ENCODE data around the gene IKBKG.
"Not testable (repeated sequence)": the region's sequence is repeated elsewhere in the genome, so short reads cannot be mapped to it uniquely, and the experiment has no call there.

IKBKG gene, protein sequence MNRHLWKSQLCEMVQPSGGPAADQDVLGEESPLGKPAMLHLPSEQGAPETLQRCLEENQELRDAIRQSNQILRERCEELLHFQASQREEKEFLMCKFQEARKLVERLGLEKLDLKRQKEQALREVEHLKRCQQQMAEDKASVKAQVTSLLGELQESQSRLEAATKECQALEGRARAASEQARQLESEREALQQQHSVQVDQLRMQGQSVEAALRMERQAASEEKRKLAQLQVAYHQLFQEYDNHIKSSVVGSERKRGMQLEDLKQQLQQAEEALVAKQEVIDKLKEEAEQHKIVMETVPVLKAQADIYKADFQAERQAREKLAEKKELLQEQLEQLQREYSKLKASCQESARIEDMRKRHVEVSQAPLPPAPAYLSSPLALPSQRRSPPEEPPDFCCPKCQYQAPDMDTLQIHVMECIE

DNA sequence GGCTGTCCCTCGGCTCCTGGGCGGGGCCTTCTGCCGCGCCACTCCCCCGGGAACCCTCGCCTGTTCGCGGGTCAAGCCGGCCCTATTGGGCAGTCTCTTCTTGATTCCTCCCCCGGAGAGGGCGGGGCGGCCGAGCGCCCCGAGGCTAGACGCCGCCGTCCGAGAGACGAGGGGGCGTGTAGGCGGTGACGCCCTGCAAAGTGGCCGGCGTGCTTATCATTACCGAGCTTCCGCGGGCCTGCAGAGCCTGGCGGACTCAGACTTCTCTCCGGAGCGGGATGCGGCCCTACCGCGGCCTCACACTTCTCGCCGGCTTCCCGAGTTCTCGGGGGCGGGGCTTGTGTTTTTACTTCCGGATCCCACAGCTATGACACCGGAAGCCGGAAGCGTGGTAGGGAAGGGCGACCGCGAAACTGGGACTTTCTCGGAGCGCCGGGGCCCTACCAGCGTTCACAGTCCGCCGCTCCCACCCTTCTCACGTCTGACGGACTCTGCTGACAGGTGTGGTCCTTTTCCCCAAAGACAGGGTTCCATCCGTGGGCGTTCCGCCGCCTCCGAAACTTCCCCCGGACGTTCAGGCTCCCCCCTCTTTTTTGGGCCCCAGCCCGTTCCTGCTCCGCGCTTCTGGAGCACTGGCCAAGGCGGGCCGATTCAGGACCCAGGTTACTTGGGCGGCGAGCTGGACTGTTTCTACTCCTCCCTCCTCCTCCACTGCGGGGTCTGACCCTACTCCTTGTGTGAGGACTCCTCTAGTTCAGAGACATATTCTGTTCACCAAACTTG lies at the start of gene IKBKG:
Gene IKBKG (plus strand): TSS at position 376 of the 783 bp plus-strand sequence. CDS start 4,383 bp downstream, outside the sequence.
- peak; percentile 94 for DNase-seq

DNA sequence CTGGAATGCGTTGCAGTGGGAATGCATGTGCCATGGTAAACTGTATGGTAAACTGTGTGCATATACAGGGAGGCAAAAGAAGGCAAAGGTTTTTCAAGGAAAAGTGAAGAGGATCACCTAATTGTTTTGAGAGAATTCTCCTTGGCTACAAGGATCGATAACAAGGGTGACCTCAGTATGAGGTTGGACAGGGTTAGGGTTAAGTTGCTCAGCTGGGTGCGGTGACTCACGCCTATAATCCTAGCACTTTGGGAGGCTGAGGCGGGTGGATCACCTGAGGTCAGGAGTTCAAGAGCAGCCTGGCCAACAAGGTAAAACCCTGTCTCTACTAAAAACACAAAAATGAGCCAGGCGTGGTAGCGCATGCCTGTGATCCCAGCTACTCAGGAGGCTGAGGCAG lies 46.0 kb upstream of the IKBKG start:
- DNase-seq: not testable (repeated sequence)

DNA sequence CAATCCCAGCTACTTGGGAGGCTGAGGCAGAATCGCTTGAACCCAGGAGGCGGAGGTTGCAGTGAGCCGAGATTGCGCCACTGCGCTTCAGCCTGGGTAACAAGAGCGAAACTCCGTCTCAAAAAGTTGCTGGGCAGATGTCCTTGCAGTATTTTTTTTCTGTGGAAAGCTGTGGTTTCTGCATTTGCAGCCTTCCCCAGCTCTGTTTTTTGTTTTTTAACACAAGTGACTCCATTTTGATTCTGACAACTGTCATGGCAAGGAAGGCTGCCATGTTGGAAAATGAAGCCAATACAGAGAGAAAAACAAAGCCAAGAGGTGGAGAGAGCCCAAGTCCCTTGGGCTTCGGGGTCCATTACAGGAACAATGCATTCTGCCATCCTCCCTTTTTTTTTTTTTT lies 45.3 kb upstream of the IKBKG start:
- DNase-seq: no peak

DNA sequence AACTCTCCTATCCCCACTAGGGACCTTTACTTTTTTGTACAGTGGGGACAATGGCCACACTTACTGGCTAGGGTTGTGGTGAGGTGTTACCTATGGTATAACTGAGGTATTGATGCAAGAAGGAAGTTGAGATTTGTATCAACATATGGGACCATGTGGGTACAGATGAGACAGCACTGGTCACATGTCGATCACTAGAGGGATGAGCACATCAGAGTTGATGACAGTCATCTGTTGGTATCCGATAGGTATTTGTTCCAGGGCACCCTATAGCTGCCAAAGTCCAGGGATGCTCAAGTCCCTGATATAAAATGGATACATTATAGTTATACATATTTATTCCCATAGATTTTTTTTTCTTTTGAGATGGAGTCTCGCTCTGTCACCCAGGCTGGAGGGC lies 44.4 kb upstream of the IKBKG start:
- DNase-seq: no peak

DNA sequence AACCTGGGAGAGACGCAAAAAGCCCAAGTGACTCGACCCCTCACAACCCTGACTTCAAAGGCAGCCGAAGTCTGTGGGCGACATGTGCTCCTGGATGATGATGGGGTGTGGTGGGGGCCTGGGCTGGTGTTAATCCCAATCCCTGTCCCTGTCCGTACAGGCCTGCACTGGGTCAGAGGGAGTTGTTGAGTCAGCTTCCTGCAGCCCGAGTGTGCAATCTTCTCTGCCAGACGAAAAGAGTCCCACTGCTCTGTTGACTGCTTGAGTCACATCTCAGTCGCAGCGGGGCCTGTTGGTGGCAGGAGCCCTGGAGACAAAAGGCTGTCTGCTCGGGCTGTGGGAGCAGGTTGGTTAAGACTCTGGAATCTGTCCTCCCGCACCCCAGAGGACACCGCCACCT lies 41.7 kb upstream of the IKBKG start:
- no peak for DNase-seq

DNA sequence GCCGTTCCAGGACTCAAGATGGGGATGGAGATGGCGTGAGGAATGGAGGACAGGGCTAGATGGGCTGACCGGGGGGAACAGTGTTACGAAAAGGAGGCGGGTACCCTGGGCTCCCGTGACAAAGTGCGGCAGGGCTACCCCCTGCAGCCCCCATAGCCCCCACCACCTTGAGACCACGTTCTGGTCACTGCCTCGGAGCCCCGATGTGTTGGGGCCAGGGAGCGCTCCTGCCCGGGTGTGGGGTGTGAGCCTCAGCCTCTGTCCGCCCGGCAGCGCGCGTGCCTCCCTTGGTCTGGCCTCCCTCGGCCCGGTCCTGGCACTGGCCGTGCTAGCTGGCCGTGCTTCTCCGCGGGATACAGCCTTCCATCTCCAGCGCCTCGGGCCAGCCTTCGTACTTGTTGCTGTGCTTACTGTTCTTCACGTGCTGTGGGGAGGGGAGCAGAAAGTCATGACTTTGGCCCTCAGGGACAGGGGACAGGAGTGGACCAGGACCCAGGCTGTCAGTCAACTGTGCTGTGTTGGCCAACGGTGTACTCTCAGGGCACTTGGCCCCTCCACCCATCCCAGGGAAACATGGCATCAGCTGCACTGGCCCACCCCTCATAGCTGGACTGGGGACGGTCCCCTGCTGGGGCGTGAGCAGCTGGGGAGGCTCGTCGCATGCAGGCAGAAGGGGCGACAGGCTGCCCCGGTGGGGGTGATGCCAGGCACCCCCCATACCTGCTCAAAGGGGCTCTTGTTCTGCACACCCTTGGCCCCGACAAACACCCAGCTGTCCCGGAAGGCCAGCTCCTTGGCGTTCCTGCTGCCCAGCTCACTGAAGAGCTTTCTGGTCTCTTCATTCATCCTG lies 40.7 kb upstream of the IKBKG start:
- no peak for DNase-seq

DNA sequence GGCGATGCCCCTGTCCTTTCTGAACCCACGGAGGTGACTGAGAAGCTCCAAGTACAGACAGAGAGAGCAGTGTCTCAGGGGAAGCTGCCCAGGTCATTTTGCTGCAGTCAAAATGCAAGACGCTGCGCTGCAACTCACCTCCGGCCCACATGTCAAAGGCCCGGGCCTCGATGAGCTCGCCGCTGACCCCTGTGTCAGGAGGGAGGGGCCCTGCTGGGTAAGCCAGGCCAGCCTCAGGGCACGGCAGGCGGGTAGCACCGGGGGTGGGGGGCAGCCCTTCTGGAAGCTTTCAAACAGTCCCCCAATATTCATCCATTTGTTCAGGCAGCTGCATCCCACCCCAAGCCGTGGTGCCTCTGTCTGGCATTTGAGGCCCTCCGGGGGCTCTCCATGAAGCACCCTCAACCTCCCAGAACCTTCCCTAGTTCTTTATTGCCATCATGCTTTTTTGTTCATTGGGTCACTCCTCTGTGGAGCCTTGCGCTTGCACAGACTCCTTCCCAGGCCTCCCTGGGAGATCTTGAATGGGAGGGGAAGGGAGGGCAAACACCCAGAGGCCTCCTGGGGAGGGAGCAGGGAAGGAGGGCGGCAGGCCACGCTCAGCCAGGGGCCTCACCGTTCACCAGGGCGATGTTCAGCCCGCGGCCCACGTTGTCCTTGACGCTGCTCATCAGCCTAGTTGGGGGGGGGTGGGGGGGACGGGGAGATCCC lies 39.6 kb upstream of the IKBKG start:
- DNase-seq: no peak

DNA sequence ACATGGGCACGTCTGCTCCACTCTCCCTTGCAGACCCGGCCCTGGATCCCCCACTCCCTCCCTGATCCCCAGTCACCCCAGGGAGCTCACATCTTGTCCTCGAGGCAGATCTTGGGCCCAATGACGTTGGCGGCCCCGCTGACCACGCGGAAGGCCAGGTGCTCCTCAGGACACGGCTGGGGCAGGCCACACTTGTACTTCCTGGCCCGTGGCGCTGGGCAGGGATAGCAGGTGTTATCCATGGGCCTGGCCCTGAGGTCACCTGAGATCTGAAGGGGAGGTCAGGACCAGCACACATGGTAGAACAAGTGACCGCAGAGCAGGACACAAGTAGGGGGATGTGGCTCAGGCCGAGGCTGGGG lies 39.1 kb upstream of the IKBKG start:
- no peak for DNase-seq

DNA sequence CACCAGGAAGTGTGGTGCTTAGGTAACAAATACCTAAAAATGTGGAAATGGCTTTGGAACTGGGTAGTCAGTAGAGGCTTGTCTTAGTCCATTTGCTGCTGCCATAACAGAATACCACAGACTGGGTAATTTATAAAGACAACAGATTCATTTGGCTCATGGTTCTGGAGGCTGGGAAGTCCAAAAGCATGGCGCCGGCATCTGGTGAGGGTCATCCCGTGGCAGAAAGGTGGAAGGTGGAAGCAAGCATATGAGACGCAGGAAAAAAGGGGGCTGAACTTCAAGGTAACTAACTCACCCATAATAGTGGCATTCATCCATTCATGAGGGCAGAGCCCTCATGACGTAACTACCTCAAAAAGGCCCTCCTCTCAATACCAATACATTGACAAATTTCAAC lies 38.0 kb upstream of the IKBKG start:
- no peak for DNase-seq

DNA sequence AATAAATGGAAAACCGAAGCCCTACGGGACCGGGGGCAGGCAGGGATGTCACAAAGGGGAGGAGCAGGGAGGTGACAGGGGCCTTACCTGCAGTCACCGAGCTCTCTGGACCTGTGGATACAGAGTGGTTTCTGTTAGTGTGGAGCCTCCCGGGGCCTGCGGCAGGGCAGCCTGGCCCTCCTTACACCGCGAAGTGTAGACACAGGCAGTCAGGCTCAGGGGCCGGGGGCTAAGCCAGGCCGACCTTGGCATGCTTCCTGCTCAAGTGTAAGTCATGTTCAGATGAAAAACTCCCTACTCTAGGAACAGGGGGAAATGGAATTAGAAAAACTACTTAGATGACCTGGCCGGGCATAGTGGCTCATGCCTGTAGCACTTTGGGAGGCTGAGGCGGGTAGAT lies 35.7 kb upstream of the IKBKG start:
- no peak for DNase-seq

DNA sequence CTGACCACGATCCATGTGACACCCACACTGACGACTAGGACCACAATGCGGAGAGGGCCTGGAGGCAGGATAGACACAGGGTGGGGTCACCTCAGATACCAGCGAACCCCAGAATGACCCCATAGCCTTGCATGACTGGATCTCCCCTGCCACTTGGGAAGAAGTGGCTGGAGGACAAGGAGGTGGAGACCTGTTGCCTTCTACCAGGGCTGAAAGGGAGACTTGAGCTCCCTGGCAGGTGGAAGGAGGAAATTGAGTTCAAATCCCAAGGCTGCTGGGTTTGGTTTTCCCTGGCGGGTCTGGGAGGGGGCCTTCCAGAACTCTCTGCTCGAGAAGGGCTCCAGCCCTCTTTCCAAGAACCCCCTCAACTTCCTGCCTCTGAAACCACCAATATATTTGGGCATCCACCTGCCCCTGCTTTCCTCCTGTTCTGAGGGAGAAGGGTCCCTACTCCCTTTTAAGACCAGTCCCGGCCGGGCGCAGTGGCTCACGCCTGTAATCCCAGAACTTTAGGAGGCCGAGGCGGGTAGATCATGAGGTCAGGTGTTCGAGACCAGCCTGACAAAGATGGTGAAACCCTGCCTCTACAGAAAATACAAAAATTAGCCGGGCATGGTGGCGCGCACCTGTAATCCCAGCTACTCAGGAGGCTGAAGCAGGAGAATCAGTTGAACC lies 34.4 kb upstream of the IKBKG start:
- DNase-seq: no peak

DNA sequence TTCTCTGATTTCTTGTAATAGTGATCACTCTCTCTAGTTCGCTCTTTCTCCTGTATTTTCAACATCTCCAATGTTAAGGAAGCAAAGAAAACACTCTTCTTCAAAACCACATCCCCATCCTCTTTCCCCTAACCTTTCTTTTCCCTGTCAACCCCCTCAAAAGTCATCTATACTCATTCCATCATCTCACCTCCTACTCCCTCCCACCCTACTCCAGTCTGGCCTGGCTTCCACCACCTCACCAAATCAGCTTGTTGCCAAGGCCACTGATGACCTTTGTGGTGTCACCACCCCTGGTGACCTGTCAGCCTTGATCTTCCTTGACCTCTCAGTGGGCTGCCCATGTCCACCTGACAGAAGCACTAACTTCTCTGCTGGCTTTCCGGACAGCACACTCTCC lies 33.7 kb upstream of the IKBKG start:
- DNase-seq: no peak

DNA sequence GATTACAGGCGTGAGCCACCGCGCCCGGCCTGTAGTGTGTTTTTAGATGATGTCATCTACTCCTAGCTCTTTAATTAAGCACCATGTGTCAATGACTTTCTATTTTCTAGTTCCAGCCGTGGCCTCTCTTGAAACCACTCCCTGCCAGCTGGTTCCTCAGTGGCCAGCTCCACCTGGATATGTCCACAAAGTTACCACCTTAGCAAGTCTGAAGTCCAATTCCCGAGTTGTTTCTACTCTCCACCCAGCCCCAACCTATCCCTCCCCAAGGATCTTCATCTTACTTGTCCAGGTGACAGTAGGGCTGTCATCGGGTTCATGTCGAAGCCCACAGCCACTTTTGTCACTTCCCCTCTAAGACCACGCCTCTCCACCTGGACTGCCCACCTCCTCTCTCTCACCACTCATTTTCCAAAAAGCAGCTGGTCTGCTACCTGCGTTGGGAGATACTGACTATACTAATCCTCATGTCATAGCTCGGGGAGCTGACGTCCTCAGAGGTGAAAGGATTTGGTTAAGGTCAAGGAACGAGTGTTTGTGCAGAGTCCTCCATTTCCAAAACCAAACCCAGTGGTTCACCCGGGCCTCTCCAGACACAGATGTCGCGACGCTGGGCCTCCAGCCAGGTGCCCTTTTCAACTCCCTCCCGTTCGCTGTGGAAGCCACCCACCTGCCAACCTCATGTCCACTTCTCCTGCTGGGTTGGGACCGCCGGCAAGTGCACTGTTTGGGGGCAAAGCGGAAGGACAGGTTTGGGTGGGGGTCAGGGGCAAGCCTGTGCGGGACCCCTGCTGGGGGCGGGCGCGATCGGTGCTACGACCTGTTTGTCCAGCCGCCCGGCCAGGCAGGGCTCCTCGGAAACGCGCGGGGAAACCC lies 32.1 kb upstream of the IKBKG start:
- DNase-seq: peak; percentile 51

DNA sequence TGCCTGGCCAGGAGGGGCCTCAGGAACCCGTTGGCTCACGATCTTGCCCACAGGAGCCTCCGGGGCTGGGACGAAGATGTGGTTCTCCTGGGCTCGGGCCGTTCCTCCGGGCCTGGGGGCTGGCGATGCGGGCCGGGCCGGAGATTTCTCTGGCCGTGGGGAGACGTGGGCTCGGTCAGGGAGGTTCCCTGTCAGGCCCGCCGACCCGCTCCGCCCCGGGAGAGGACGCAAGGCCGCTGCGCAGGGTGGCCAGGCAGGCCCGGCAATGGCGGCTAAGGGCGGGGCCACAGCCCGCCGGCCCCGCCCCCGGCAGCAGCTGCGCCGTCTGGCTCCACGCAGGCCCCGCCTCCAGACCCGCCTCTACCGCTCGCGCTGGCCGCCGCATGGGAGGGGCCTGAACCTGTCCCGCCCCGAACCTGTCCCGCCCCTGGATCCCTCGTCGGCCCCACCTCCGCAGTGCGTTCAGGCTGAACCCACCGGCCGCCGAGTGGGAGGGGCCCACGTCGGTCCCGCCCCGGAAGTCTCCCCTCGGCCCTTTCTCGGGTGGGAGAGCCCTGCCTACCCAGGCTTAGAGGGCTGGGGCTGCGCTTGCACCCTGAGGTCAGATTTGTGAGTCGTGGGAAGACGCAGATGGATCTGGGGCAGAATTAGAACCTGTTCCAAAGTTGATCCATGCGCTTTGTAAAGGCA lies 31.3 kb upstream of the IKBKG start, which contains the start of gene FAM3A:
Gene FAM3A (minus strand): TSS at position 267 of the 690 bp plus-strand sequence. CDS start 460 bp downstream, outside the sequence.
- peak; percentile 97 for DNase-seq

DNA sequence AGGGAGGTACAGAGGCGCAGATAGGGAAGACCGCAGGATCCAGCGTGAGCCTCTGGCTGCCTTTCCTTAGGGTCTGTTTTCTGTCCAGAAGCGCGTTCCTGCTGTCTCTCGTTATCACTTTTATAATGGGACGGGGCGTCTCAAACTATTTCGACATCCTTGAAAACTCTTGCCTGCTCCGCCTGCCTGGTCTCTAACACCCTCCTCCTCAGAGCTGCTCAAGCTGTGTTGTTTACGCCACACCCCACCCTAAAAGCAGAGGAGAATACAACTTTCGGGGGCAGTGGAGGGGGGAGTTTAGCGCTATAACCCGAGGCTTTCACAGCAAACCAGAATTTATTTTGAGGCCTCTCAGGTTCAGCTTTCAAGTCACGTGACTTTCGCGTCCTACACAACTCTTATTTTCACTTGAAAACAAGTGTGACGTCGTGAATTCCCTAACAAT lies 30.7 kb upstream of the IKBKG start:
- peak; percentile 53 for DNase-seq

DNA sequence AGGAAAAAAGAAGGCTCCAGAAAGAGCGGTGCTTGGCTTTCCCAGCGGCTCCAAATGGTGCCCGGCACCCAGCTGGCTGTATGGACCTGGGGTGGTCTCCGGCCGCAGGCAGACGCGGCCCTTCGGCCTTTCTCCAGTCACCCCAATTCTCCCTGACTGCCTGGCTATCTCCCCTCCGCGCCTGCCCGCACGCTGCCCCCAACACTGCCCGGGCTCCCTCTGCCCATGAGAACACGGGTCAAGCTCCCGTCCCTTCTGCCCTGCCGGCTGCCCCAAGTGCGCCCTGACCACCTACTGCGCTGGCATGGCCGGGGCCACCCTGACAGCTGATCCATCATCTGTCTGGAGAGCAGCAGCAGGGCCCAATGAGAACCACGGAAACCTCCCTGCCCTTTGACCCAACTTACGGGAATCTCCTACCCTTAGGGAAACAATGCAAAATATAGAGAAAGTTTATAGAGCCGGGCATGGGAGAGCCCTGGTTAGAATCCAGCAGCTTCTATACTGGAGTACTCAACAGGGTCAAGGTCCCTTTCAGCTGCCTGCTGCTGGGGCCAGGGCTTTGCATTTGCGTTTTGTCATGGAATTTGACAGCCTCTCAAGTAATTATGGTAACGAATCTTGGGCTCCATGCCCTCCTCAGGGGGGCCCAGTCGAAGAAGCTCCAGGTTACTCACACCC lies 30.2 kb upstream of the IKBKG start:
- no peak for DNase-seq

DNA sequence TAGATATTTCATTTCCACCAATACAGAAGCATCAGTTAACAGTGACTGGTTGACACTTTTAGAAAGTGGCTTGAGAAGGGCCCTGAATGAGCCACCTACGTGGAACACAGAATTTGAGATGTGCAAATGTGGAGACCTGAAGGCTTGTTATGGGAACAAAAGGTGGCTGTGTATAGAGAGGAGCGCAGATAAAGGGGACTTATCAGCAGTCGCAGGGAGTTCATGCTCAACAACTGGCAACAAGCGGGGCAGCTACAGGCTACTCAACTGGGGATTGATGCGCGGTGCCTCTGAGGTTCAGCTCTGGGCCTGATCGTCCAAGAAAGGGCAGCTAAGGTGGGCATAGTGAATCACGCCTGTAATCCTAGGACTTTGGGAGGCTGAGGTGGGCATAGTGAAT lies 28.0 kb upstream of the IKBKG start:
- DNase-seq: no peak

DNA sequence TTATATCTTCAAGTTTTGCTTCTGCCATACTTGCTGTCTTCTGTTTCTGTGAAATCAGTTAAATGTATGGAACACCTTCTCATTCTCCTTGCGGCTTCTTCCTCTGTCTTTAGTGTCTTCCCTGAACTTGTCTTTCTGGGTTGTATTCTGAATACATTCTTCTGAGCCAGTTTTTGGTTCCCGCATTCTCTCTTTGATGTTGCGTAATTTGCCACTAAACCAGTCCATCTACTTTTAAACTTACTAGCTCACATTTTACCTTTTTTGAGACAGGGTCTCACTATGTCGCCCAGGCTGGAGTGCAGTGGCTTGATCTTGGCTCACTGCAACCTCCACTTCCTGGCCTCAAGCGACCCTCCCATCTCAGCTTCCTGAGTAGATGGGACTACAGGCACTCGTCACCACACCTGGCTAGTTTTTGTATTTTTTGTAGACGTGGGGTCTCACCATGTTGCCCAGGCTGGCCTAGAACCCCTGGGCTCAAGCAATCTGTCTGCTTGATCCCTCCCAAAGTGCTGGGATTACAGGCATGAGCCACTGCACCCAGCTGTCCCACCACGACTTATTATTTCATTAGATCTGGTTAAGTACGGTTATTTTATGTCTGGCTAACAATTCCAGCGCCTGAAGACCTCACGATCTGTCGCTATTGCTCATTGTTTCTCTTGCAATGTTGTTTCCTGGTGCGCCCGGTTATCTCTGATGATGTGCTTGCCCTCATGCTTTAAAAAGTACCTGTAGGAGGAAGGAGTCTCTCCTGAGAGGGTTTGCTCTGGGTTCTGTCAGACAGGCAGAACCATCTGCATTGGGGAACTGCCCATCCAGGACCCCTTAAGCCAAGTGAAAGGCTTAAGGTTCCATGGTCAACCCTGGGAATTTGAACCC lies 21.6 kb upstream of the IKBKG start:
- DNase-seq: no peak
